Fibroblast of peridontal ligament (primary cell): Measurements from ENCODE around the gene OR52I2.

ENCODE experiments used
- DNase-seq: peaks from one replicate; pipeline ENCODE4 v3.0.0-alpha.2; 2010; ENCODE audit errors: extremely low read depth

Gene OR52I2

DNA sequence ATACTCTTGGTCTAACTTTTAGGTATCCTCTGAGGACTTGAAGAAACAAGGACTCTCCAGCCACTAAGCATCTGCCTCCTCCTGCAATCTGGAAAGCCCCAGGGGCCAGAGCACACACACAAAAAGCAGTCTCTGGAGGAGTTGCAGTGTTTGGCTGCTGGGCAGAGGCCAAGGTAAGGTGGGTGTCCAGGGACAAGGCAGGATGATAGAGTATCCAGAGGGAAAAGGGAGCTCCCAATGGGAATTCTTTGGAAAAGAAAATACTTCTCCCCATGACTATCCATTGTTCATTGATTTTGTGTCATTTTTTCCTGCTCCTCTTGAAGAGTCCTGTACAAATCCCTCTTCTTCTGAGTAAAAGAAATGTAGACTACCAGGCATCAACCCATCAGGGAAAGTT, at the start of gene OR52I2:
TSS of gene OR52I2 (plus strand) at position 301 of the 400 bp plus-strand sequence.
- DNase-seq = no peak

DNA sequence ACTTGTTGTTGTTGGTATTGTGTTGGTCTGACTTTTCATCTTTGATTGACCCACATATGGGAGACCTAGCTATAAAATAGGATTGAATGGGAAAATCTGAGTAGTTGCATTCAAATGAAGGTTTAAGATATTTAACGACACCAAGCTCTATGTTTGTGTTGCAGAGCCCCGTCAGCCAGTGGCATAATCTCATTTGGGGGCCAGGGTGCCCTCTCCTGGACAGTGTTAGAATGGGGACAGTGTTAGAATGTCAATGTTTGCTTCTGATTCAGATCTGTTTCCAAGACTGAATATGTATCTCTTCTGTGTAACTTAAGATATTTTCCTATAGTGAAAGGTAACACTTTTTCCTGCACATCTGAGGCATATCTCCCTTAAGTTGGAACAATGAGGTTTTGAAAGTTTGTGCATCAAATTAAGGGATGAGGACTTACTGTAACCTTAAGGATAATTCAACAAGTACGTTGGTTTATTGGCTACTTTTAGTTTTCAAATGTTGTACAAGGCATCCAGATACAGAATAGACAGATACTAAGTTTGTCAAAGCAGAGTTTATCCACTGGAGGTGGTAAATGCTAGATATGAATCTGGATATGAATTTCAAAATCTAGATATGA, 41.8 kb upstream of the OR52I2 start:
- peak; percentile 55 for DNase-seq

DNA sequence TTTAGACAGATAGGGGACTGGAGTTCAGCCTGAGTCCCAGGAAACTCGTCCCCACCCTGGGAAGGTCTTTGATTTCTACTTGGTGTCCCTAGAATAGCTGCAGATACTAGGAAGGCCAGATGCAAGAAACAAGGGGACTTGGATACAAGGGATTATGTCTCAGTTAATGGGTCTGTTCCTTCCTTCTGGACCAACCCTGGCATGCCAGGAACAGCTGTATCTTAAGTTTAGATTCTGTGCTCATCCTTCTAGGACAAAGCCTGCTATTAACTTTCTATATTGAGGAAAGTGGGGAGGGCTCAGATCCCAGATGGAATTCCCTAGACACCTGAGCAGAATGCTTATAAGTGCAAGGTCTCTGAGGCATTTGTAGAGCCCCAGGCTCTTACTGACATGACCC, 40.5 kb upstream of the OR52I2 start:
- no peak for DNase-seq

DNA sequence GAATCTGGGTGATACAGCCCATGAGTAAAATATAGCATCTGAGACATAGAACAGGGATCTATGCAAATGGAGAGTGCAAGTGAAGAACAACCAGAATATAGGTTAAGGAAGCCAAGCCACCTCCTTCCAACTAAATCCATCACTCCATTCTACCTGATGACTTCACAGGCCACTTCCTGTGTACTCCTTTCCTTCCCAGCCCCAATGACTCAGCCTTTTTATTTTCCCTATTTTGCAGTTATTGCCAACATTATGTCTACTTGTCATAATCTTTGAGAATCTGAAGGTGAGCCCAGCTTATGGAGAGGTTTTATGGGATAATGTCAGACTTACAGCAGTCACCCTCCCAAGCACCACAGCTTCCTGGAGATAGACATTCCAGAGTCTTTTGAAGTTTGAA, 38.0 kb upstream of the OR52I2 start:
- DNase-seq = no peak

DNA sequence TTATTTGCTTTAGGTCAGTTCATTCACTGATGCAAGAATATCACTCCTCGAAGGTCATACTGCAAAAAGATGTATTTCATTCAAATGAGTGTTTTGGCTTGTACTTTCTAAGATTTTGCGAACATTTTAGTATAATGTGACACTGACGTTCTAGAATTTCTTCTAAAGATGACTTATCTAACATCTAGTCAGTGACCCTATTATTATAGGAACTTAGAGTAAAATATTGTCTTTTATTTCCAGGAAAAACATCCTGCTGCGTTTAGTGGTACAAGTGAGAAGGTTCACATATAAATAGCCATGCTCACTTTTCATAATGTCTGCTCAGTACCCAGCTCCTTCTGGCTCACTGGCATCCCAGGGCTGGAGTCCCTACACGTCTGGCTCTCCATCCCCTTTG, 36.7 kb upstream of the OR52I2 start, which contains the start of gene OR52M1:
TSS of gene OR52M1 (plus strand) at position 301 of the 400 bp plus-strand sequence. CDS start at position 301, 0 bp downstream.
- no peak for DNase-seq

DNA sequence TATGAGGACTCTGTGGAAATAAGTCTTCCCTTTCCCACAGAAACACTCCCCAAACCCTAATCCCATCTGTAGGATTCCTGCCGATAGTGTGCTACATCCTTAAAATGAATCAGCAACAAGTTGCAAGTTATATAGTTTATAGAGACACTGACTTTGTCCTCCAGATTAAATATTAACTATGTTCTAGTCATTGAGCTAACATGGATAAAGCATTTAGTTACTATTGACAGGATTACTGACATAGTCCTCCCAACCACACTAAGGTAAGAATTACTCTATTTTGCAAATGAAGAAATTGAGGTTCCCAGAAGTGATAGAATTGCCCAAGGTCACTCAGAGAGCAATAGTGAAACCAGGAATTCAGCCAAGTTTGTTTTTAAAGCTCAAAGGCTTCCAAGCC, 34.7 kb upstream of the OR52I2 start:
- no peak for DNase-seq

DNA sequence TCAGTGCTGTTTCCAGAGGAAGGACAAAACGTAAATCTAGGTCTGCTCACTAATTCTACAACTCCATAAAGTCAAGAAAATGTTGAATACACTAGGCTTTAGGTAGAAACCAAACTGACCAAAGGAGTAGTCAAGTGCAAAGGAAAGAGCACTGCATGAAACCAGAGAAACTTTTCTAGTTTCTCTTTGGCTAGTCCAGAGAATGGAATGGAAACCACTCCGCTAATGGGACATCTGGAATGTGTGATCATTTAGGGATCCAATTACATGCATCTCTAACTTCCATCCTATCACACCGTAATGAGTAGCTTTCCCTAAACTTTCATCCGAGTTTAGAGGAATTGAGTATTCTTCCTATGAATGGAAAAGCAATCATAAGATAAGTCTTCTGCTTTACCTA, 34.1 kb upstream of the OR52I2 start:
- DNase-seq = no peak

DNA sequence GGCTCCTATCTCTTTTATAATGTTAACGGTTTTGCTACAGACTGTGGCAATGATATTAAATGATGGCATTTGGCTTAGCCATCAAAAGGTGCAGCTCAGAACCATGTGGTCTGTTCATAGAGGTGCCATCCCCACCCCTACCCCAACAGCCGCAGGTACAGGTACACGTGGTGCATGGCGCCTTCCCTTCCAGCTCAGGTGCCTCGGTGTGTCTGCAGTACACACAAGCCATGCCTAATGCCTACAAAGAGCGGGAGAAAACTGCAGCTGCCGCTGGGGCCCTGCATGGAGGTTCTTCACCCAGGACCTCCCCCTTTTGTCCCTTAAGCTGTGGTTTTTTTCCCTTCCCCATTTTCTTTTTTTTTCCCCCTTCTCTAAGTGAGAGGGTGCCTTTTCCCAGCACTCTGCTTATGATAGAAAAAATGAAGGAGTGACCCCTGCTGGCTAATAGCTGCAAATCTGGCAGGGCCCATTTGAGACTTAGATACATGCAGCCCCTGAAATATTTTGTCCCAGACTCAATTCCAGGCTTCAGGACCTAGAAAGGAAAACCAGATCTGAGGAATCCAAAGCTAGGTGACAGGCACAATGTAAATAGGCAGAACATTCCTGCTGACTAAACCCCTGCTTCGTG, 30.1 kb upstream of the OR52I2 start:
- DNase-seq = peak; percentile 9

DNA sequence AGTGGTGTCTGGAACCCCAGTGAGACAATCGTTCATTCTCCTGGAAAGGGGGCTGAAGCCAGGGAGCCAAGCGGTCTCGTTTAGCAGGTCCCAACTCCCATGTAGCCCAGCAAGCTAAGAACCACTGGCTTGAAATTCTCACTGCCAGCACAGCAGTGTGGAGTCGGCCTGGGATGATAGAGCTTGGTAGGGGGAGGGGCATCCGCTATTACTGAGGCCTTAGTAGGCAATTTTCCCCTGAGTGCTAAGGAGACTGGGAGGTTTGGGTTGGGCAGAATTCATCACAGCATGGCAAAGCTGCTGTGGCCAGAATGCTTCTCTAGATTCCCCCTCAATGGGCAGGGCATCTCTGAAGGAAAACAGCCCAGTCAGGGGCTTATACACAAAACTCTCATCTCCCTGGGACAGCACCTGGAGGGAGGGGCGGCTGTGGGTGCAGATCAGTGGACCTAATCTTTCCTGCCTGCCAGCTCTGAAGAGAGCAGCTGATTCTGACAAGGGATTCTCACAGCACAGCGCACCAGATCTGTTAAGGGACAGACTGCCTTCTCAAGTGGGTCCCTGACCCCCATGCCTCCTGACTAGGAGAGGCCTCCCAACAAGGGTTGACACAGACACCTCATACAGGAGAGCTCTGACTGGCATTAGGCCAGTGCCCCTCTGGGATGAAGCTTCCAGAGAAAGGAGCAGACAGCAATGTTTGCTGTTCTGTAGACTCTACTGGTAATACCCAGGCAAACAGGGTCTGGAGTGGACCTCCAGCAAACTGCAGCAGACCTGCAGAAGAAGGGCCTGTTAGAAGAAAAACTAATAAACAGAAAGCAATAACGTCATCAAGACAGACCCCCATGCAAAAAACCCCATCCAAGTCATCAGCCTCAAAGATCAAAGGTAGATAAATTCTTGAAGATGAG, 21.8 kb upstream of the OR52I2 start:
- no peak for DNase-seq

DNA sequence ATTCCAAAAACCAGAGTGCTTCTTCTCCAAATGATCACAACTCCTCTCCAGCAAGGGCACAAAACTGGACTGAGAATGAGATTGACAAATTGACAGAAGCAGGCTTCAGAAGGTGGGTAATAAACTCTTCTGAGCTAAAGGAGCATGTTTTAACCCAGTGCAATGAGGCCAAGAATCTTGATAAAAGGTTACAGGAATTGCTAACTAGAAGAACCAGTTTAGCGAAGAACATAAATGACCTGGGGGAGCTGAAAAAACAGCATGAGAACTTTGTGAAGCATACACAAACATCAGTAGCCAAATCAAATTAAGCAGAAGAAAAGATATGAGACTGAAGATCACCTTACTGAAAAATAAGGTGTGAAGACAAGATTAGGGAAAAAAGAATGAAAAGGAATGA, 21.1 kb upstream of the OR52I2 start:
- no peak for DNase-seq

DNA sequence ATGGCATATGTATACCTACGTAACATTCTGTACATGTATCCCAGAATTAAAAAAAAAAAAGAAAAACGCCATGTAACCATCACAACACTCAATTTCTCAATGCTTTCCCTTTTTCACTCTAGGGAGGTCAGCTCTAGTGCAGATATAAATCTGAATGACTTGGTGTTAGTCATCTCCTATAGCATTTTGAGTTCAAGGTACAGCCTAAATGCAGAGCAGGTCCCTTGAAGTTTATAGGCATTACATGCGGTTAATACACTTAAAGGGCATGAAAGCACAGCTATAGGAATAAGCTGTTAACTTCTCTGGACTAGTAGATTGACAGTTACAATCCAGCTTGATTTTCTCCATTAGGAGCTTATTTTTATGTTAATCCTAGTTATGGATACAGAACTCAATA, 16.2 kb upstream of the OR52I2 start:
- DNase-seq = no peak

DNA sequence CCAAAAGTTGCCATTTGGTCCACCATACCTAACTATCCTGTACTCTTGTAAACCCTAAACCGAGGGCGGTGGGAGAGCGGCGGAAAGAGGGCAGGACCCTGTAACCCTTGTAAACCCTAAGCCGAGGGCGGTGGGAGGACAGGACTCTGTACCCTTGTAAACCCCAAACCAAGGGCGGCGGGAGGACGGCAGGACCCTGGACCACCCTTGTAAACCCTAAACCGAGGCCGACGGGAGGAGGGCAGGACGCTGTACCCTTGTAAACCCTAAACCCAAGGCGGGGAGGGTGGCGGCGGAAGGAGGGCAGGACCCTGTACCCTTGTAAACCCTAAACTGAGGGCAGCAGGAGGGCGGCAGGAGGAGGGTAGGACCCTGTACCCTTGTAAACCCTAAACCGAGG, 12.5 kb upstream of the OR52I2 start:
- DNase-seq = no peak

DNA sequence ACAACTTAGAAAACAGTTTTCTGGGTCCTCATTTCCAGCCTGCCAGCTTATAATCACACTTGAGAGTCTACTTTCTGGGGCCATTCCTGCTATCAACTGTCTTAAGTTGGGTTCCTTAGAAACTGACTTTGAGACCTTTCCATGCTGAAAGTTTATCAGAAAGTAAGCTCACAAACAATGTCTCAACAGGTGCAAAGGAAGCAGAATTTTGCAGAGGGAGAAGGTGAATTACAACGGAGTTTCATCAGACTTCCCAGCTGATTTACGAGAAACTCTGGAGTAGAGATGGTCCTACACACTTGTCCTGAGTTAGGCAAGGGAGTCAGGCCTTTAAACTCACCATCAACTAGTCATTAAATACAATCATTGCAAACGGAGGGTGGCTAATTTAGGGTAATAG, 4.7 kb upstream of the OR52I2 start:
- no peak for DNase-seq

DNA sequence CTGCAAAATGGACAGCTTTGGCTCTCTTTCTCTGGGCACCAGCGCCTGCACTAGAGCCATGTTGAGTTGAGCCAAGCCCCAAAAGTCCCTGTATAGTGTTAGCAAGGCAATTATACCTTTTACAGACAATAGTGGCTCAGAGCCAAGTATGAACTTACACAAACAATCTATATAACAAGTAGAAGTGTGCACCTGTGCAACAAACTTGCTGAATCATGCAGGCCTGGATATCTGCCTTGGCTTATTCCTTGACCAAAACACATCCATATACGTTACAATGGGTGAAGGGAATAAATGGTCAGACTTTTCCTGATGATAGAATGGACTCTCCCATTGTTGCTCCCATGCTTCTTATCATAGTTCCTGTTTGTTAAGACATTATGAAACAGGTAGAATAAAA, 3.8 kb upstream of the OR52I2 start:
- DNase-seq = no peak

DNA sequence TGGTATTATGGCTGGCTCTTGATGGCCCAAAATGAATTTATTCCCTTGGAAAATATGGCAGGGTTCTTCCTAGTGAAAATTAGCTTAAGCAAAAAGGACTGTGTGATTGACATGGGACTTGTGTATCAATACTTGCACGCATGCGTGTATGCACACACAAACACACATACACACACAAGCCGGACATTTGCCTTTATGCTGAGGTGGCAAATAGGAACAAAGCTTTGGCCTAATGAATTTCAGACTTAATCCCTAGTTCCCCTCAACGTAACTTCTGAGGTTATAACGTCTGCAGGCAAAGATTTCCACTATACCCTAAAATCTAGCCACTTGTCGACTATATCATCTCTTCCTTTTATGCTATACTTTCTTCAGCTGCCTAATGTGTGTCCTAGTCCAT, 2.9 kb upstream of the OR52I2 start:
- no peak for DNase-seq

DNA sequence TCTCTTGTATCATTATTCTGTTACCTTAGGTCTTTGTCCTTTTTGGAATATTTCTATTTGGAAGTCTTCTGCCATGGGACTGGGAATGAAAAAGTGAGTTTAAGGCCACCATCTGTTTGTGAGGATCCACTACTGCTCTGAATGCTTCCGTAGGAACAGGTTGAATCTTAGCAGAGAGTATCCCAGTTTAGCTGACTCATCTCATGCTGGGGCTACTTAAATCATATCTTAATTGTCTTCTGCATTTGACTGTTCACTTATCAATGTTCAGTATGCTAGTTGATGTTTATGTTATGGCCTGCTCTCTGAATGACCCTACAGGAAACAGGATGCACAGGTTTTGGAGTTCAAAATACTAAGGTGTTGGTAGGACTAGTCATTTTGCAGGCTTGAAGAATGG, 1.4 kb upstream of the OR52I2 start:
- DNase-seq = no peak

DNA sequence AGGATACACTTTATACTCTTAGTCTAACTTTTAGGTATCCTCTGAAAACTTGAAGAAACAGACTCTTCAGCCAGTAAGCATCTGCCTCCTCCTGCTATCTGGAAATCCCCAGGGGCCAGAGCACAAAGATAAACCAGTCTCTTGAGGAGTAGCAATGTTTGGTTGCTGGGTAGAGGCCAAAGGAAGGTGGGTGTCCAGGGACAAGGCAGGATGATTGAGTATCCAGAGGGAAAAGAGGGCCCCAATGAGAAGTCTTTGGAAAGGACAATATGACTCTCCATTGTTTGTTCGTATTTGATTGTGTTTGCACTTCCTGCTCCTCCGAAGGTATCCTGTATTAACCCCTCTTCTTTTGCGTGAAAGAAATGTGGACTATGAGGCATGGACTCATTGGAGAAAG, 7.5 kb downstream of the OR52I2 start:
- no peak for DNase-seq

DNA sequence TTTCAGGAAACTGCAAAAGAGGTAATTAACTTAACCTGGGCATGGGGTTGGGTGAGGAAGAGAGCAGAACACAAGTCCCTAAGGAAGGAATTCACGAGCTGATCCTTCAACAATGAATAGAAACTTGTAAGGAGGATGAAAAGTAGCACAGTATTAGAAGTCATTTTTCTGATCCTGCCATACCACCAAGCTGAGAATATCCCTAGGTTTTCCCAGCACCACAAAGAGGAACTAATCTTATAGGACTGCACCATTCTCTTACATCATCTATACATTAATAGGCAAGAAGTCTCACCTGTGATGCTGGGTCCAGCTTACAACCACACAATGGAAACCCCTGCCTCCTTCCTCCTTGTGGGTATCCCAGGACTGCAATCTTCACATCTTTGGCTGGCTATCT, 12.2 kb downstream of the OR52I2 start, which contains the start of gene OR52I1:
TSS of gene OR52I1 (plus strand) at position 301 of the 400 bp plus-strand sequence. CDS start at position 301, 0 bp downstream.
- no peak for DNase-seq

DNA sequence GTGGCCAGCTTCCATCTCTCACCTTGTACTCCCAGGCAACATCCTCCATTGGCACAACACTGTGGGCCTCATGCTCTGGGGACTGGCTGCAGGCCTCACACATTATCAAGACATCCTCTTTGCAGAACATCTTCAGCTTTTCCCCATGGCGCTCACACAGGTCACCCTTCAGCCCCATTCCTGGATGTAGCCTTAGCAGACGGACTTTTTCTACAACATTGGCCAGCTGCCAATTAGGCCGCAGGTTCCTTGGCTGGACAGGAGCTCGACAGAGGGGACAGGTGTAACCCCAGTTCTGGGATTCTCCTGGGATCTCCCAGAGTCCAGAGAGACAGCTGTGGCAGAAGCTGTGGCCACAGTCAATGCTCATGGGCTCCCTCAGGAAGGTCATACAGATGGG, 23.5 kb downstream of the OR52I2 start:
- DNase-seq = no peak

DNA sequence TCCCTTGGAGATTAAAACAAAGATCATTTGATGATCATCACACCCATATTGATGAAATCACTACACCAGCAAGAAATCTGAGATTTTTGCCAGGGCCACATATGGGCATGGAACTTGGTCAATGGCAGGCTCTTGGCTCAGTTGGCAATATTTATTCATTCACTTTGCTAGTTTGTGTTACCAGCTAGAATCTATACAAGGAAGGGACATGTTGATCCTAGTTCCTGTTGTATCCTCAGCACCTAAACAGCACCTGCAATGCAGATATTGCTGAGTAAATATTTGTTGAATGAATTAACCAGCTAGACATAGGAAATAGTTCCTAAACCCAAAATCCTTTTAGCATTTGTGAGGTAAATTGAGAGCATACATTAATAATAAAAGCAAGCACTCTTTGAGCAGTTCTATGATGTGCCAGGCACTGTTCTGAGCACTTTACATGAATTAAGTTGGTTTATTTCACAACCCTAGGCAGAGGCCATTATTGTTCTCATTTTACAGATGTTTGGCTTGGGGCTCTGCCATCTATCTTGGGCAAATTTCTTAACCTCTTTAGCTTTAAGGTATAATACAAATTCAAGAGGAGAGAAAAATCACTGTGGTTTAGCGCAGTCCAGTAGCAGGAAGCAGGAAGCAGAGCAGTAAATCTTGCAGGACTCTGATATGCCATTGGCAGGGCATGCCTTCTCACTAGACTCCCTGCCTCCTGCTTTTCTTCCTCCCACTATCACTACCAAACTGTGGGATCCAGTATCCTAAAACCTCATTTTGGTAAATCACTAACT, 24.9 kb downstream of the OR52I2 start:
- DNase-seq = peak; percentile 64

DNA sequence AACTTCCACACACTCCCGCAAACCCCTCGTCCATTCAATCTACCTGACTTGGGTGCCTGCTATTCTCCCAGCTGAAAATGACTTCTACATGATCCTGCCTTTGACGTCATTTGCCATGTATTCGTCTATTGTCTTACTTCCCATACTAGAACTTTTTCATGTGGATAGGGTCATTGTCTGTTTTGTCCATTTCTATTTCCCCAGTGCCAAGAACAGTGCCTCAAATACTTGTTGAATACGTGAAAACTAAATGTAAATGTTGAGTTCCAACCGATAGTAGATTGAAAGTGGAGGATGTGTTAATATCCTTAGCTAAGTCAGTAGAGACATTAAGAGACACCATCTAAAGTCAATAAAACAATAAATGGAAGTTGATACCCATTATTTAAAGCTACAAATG, 25.6 kb downstream of the OR52I2 start:
- peak; percentile 45 for DNase-seq
